ENCODE data around the gene CACFD1. TPM values are rescaled to one million over a fixed set of nuclear protein-coding genes. Genes with fewer than 3 reads are reported as not detected.

CACFD1 gene
- total RNA-seq, 4 donors from 2014 or later: 6.8 to 11.6 (median 9.4) TPM

- DNase-seq (ENCODE audit: low spot score in 2 of 2): no peak
- no peak overlapping the region for H3K27ac ChIP-seq
- 75% methylated on average over 15 of the region's 27 CpGs for WGBS
- H3K9me3 ChIP-seq: no peaks in the 10 kb centered on the region
- H3K27me3 ChIP-seq: no peaks in the 10 kb centered on the region
- TF ChIP-seq EP300 (IDR thresholded peaks at IDR 0.05) (no peak), POLR2AphosphoS5 (IDR thresholded peaks at IDR 0.05) (no peak), POLR2A (IDR thresholded peaks at IDR 0.05) (no peak), CTCF (IDR thresholded peaks at IDR 0.05) (no peak)
- H3K4me3 ChIP-seq: no peak overlapping the region
- H3K36me3 ChIP-seq: no peaks in the 10 kb centered on the region
- H3K4me1 ChIP-seq: peaks cover 13% of the 10 kb centered on the region
Measured at GRCh38 chr9:133476036-133476931, 16.5 kb downstream of the CACFD1 start.

GRCh38 chr9:133476941-133477340, 17.2 kb downstream of the CACFD1 start:
- peaks cover 3% of the 10 kb centered on the region for H3K27me3 ChIP-seq
- no peak overlapping the region for H3K27ac ChIP-seq
- DNase-seq (ENCODE audit: low spot score in 2 of 2): no peak
- no peaks in the 10 kb centered on the region for H3K9me3 ChIP-seq
- H3K36me3 ChIP-seq: no peaks in the 10 kb centered on the region
- no peak overlapping the region for H3K4me3 ChIP-seq
- H3K4me1 ChIP-seq: peaks cover 13% of the 10 kb centered on the region
- WGBS: 90% methylated on average over 11 of the region's 21 CpGs
- TF ChIP-seq EP300 (IDR thresholded peaks at IDR 0.05) (no peak), CTCF (IDR thresholded peaks at IDR 0.05) (no peak), POLR2A (IDR thresholded peaks at IDR 0.05) (no peak), POLR2AphosphoS5 (IDR thresholded peaks at IDR 0.05) (no peak)

DNA sequence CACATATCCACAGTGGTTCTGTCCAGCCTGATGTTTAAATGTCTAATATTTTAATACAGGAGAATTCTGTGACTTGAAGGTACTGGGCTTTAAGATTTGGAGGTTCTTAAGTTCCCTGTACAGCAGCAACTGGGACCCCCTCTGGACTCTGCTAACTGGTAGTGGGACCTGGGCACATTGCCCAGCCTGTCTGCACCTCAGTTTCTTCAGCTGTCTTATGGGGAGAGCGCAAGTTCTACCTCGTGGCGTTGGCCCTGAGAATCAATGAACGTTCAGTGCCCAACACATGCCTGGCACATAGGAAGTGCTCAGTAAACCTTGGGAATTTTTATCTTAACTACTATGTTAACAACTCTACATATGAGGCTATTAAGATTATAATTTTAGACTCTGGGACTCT, 17.7 kb downstream of the CACFD1 start:
- H3K4me3 ChIP-seq: no peak overlapping the region
- H3K9me3 ChIP-seq: no peaks in the 10 kb centered on the region
- no peak for DNase-seq (ENCODE audit: low spot score in 2 of 2)
- peaks cover 13% of the 10 kb centered on the region for H3K4me1 ChIP-seq
- H3K36me3 ChIP-seq: no peaks in the 10 kb centered on the region
- H3K27me3 ChIP-seq: peaks cover 3% of the 10 kb centered on the region
- WGBS: 89% methylated on average over 4 of the region's 4 CpGs
- no peak overlapping the region for H3K27ac ChIP-seq
- TF ChIP-seq POLR2A (IDR thresholded peaks at IDR 0.05) (no peak), CTCF (IDR thresholded peaks at IDR 0.05) (no peak), POLR2AphosphoS5 (IDR thresholded peaks at IDR 0.05) (no peak), EP300 (IDR thresholded peaks at IDR 0.05) (no peak)

- no peak for DNase-seq (ENCODE audit: low spot score in 2 of 2)
- H3K4me1 ChIP-seq: peaks cover 13% of the 10 kb centered on the region
- H3K9me3 ChIP-seq: no peaks in the 10 kb centered on the region
- H3K27ac ChIP-seq: no peak overlapping the region
- TF ChIP-seq EP300 (IDR thresholded peaks at IDR 0.05) (no peak), POLR2A (IDR thresholded peaks at IDR 0.05) (no peak), POLR2AphosphoS5 (IDR thresholded peaks at IDR 0.05) (no peak), CTCF (IDR thresholded peaks at IDR 0.05) (no peak)
- H3K36me3 ChIP-seq: no peaks in the 10 kb centered on the region
- 60% methylated on average over 4 of the region's 17 CpGs for WGBS
- peaks cover 3% of the 10 kb centered on the region for H3K27me3 ChIP-seq
- peak overlapping the region; percentile 41 for H3K4me3 ChIP-seq
Measured at GRCh38 chr9:133477992-133478850, 18.4 kb downstream of the CACFD1 start.
